Middle frontal gyrus (tissue), 1 donor: ENCODE measurements around the gene FREM3.

Experiments used
- DNase-seq: peaks from one replicate; pipeline ENCODE4 v3.0.0-alpha.2; 2015; ENCODE audit warnings: low spot score; ENCODE audit errors: extremely low spot score

FREM3 gene

DNA sequence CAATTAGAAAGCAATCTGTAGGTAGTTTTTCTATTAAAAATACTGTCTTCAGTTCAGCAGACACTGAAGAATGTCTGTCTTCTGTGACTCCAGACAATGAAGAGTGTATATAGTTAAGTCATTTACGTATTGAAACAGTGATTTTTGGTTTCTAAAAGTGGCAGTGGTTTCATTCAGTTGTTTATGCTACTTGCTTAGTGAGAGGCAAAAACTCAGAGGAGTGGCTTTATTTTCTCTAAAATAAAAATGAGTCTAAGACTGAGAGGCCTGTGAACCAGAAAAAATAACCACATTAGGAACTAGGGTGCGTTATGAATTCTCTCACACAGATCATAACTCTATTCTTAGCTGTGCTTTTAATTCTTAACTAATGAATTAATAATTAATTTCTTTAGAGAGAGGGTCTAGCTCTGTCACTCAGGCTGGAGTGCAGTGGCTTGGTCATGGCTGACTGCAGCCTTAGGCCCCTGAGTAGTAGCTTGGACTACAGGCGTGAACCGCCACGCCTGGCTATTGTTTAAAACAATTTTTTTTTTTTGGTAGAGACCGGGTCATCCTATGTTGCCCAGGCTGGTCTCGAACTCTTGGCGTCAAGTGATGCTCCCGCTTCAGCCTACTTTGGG lies 31.4 kb downstream of the FREM3 start:
- DNase-seq = no peak

GRCh38 chr4:143667461-143667860 lies 33.0 kb downstream of the FREM3 start:
- no peak for DNase-seq

- DNase-seq = no peak
Measured at GRCh38 chr4:143658336-143658735, 42.1 kb downstream of the FREM3 start.

DNA sequence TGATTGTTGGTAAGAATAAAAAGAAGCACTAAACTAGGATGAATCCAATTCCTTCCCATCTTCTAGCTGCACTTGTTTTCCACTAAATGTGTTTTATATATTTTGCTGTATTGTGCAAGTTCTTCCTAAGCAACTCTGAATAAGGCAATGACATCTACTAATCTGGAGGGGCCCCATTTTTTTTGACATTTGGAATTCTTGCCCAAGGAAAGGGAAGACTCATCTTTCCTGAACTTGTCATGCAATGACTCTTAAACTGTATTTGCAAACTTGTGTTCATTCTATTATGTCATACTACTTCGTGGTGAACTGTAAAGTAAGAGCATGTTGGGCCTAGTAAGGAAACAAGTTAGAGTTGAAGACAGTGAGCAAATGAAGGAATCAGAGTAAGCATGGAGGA lies 45.9 kb downstream of the FREM3 start:
- no peak for DNase-seq

- DNase-seq = no peak
Measured at GRCh38 chr4:143653031-143653430, 47.4 kb downstream of the FREM3 start.

- no peak for DNase-seq
Measured at GRCh38 chr4:143643399-143643798, 57.1 kb downstream of the FREM3 start.

- no peak for DNase-seq
Measured at GRCh38 chr4:143642611-143643010, 57.9 kb downstream of the FREM3 start.

- no peak for DNase-seq
Measured at GRCh38 chr4:143641361-143641760, 59.1 kb downstream of the FREM3 start.

GRCh38 chr4:143634763-143635162 lies 65.7 kb downstream of the FREM3 start:
- DNase-seq = no peak

- no peak for DNase-seq
Measured at GRCh38 chr4:143633833-143634232, 66.6 kb downstream of the FREM3 start.

DNA sequence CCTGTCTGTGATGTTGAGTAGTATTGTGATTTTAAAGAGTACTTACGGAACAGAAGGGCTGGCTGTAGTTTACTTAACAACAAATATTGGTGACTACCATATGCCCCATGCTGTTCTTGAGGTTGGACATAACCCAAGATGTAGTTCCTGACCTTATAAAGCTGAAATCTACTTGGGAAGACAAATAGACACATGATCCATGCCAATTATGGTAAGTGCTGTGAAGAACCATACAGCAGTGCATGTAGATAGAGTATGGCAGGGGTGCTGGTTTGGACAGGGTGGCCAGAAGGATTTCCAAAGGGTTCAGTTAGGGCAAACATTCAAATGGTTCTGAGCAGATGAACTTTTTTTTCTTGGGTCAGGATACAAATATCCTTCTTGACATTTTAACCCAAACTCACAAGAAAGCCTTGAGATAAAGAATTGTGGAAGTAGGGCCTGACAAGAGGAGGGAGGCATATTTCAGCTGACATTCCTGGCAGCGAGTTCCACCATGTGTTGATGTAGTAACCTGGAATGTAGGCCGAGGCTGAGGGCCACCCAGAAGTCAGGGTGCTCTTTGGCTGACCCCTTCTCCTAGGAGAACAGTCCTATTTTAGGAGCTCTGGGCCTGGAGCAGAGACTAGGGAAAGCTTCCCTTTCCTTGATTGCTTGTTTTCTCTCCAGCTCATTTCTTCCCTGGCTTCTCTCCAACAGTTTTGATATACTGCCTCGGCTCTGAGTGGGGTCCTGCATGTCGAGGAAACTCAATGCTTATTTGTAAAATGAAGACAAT lies 74.2 kb downstream of the FREM3 start:
- no peak for DNase-seq

GRCh38 chr4:143625632-143626031 lies 74.8 kb downstream of the FREM3 start:
- no peak for DNase-seq

DNA sequence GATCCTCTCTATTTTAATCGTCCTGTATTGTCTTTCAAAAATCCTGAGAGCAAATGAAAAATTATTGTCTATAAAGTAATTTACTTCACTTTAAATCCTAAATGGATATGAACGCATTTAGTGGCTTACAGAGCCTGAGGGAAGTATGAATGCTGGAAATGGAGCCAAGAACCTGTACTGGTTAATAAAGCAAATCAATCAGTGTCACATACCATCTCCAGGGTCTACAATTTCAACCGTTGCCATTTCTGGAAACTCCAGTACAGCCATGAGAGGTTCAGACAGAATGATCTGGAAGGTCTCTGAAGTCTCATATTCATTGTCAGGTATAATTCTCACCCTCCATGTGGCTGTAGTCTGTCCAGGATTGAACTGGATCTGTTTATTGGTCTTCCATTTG lies 76.6 kb downstream of the FREM3 start:
- no peak for DNase-seq

DNA sequence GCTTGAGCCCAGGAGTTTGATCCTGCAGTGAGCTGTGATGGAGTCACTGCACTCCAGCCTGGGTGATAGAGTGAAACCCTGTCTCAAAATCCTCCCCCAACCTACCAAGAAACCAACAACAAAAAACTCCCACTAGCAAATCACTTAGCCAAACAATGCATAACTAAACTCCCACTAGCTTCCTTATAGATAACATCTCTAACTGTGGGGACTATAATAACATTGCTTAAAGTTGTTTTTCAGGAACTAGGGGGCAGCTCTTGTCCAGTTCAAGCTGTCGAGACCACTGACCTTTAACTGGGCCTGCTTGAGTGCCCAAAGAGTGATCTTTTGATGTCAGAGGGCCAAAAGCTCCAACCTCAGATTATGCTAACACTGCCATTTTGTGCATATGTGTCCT lies 81.7 kb downstream of the FREM3 start:
- DNase-seq = no peak

GRCh38 chr4:143617994-143618679 lies 82.3 kb downstream of the FREM3 start:
- DNase-seq = no peak

- no peak for DNase-seq
Measured at GRCh38 chr4:143616771-143617170, 83.7 kb downstream of the FREM3 start.

- DNase-seq = no peak
Measured at GRCh38 chr4:143609492-143609891, 91.0 kb downstream of the FREM3 start.

DNA sequence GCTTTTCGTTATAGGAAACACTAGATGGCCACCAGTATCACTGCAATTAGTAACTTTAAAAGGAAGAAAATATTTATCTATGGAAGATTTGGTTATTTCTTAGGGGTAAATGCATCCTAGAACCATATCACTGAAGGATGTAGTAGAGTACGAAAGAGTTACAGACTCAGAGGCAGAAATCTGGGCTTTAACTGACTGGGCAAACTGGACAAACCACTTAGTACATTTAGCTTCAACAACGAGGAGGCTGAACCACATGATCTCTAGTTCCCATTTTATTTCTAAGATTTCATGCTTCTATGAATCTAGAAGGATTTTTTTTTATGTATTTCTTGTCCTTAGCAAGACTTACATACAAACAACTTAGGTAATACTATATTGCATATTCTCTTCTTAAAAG lies 94.0 kb downstream of the FREM3 start:
- DNase-seq = no peak

DNA sequence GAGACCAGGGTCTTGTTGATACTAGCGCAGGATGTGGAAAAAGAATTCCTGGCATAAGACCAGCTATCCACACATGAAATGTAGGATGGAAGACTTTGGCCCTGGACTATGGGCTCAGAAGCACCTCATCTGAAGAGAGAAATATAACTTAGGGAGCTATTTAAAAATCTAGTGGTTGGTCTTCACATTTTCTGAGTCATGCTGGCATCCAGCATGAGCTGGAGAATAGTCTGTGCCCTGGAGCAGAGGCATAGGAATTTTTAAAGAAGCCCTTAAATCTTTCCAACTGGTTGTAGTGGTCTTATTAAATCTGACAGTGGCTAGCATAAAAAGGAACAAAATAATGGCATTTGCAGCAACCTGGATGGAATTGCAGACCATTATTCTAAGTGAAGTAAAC lies 100.6 kb downstream of the FREM3 start:
- no peak for DNase-seq

DNA sequence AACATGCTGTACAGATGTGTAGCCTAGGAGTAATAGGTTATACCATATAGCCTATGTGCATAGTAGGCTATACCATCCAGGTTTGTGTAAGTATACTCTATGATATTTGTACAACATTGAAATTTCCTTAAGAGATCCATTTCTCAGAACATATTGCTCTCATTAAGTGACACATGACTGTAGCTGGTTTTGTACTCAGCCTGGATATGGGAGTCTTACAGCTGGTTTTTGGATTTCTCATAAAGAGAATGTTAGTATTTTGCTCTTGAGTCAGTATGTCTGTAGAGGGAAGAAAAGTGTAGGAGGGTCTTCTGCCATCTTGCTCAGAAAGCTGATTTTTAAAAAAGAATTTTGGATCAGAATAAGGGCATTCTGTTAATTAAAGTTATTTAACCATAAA lies 101.7 kb downstream of the FREM3 start:
- no peak for DNase-seq

- DNase-seq = no peak
Measured at GRCh38 chr4:143597276-143597675, 103.2 kb downstream of the FREM3 start.

GRCh38 chr4:143587703-143588102 lies 112.8 kb downstream of the FREM3 start:
- DNase-seq = no peak

DNA sequence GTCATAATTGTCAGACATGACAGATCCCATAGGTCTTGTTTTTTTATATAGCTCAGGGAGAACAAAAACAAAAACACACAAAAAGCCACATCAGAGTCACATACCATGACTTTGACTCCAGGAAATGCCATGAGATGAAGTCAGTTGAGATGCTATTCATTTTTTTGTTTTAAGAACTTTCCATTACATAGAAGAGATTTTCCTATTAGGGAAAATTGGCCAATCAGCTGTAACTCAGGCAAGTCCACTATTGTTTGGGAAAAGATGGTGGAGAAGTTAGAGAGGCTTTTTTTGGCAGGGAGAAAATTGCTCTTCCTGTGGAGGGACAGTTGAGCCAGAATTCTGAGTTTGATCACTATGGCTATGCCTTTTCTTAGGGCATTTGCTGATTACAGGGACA lies 114.4 kb downstream of the FREM3 start:
- DNase-seq = no peak
